ENCODE results near the gene AREL1.

GRCh38 chr14:74618078-74618952 is 94.6 kb downstream of the AREL1 start:
- TF ChIP-seq CTCF (tag by site-specific recombination; IDR thresholded peaks at IDR 0.05) (no peak), PRDM6 (tag by site-specific recombination; IDR thresholded peaks at IDR 0.05) (no peak)
